Measurements from ENCODE around the gene GJA1.

GJA1 gene

GRCh38 chr6:121463087-121463486 lies 27.6 kb downstream of the GJA1 start:
- no peaks in the 10 kb centered on the region for H3K79me2 ChIP-seq
- no peak overlapping the region for H3K9ac ChIP-seq
- no peak overlapping the region for H3K4me2 ChIP-seq (ENCODE audit: low read length)
- no peaks in the 10 kb centered on the region for H3K9me3 ChIP-seq (ENCODE audit: control insufficient read depth, low read length)
- H3K4me1 ChIP-seq: no peaks in the 10 kb centered on the region
- no peak overlapping the region for H2AFZ ChIP-seq
- H3K36me3 ChIP-seq (ENCODE audit: control insufficient read depth, insufficient read depth, low read length): no peaks in the 10 kb centered on the region
- H3K4me3 ChIP-seq (ENCODE audit: low read depth, low read length): no peak overlapping the region
- H3K27ac ChIP-seq: no peak overlapping the region
- TF ChIP-seq CTCF (IDR thresholded peaks at IDR 0.05): no peak
- H3K27me3 ChIP-seq (ENCODE audit: control insufficient read depth, insufficient read depth, low read length): no peaks in the 10 kb centered on the region

GRCh38 chr6:121465101-121465500 lies 29.7 kb downstream of the GJA1 start:
- H3K9me3 ChIP-seq (ENCODE audit: control insufficient read depth, low read length): no peaks in the 10 kb centered on the region
- H3K79me2 ChIP-seq: no peaks in the 10 kb centered on the region
- no peaks in the 10 kb centered on the region for H3K36me3 ChIP-seq (ENCODE audit: control insufficient read depth, insufficient read depth, low read length)
- peak overlapping the region; percentile 30 for H2AFZ ChIP-seq
- no peaks in the 10 kb centered on the region for H3K4me1 ChIP-seq
- no peak for TF ChIP-seq CTCF (IDR thresholded peaks at IDR 0.05)
- no peak overlapping the region for H3K4me3 ChIP-seq (ENCODE audit: low read depth, low read length)
- H3K27me3 ChIP-seq (ENCODE audit: control insufficient read depth, insufficient read depth, low read length): no peaks in the 10 kb centered on the region
- no peak overlapping the region for H3K9ac ChIP-seq
- no peak overlapping the region for H3K4me2 ChIP-seq (ENCODE audit: low read length)
- no peak overlapping the region for H3K27ac ChIP-seq

GRCh38 chr6:121479486-121480098 lies 44.1 kb downstream of the GJA1 start:
- Histone ChIP-seq H3K27ac (no peak overlapping the region), H3K27me3 (ENCODE audit: control insufficient read depth, insufficient read depth, low read length) (no peaks in the 10 kb centered on the region), H3K79me2 (no peaks in the 10 kb centered on the region), H3K4me2 (ENCODE audit: low read length) (no peak overlapping the region), H3K9me3 (ENCODE audit: control insufficient read depth, low read length) (no peaks in the 10 kb centered on the region), H3K4me1 (no peaks in the 10 kb centered on the region), H2AFZ (no peak overlapping the region), H3K36me3 (ENCODE audit: control insufficient read depth, insufficient read depth, low read length) (no peaks in the 10 kb centered on the region), H3K4me3 (ENCODE audit: low read depth, low read length) (no peak overlapping the region), H3K9ac (no peak overlapping the region)
- TF ChIP-seq CTCF (IDR thresholded peaks at IDR 0.05): no peak

GRCh38 chr6:121480099-121480713 lies 44.8 kb downstream of the GJA1 start:
- Histone ChIP-seq H3K4me1 (no peaks in the 10 kb centered on the region), H3K9me3 (ENCODE audit: control insufficient read depth, low read length) (no peaks in the 10 kb centered on the region), H3K4me2 (ENCODE audit: low read length) (no peak overlapping the region), H2AFZ (no peak overlapping the region), H3K4me3 (ENCODE audit: low read depth, low read length) (no peak overlapping the region), H3K79me2 (no peaks in the 10 kb centered on the region), H3K36me3 (ENCODE audit: control insufficient read depth, insufficient read depth, low read length) (no peaks in the 10 kb centered on the region), H3K27me3 (ENCODE audit: control insufficient read depth, insufficient read depth, low read length) (no peaks in the 10 kb centered on the region), H3K9ac (no peak overlapping the region), H3K27ac (no peak overlapping the region)
- TF ChIP-seq CTCF (IDR thresholded peaks at IDR 0.05): no peak

Measured in parathyroid adenoma (tissue), 2 donors.